Activated CD4-positive, CD25-positive, alpha-beta regulatory T cell treated with anti-CD3 and anti-CD28 coated beads, Interleukin-2, amount 50 U/mL, for 24 hours (primary cell): ENCODE results near the gene ATP13A2.
A peak's percentile ranks its signal among the peaks of the same experiment; 100 is the strongest.
"Not testable (repeated sequence)": the region's sequence is repeated elsewhere in the genome, so short reads cannot be mapped to it uniquely, and the experiment has no call there.

Source experiments
- ATAC-seq, 2 donors: fragments of 150-1000 bp; cut with Tn5 transposase; one replicate each; pipeline ENCODE4 v1.10.0; 2021; ENCODE audit warnings: mild to moderate bottlenecking in 1 of 2, moderate library complexity in 1 of 2

ATP13A2 gene

DNA sequence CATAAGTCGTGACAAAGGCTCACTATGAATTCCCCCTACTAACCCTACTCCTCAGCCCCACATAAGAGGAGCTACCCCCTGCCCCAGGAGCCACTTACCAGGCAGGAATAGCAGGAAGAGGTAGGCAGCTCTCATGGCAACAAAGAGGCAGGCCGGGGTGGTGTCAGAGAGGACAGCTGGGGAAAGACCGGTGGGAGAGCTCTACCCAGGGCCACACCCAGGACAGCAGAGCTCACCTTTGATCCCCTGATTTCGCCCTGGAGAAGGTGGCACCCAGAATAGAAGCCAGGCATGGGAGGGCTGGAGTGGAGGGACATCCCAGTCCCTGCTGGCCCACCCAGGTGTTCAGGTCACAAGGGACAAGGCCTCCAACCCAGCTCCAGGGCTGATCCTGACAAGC is 33.6 kb downstream of the ATP13A2 start:
- no peak for ATAC-seq

DNA sequence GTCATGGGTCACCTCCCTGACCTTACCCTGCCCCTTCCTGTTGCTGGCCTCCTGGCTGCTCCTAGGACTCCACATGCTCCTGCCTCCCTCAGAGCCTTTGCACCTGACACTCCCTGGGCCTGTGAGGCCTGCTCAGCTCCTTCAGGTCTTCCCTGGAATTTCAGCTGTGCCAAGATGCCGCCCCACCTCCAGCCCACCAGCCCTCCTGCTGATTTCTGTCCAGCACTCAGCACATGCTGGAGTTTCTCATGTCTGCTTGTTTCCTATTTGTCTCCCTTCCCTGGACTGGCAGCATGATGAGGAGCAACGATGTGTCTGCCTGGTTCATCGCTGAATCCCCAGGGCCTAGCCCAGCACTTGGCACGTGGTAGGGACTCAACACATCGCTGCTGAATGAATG is 34.4 kb downstream of the ATP13A2 start:
- no peak for ATAC-seq

DNA sequence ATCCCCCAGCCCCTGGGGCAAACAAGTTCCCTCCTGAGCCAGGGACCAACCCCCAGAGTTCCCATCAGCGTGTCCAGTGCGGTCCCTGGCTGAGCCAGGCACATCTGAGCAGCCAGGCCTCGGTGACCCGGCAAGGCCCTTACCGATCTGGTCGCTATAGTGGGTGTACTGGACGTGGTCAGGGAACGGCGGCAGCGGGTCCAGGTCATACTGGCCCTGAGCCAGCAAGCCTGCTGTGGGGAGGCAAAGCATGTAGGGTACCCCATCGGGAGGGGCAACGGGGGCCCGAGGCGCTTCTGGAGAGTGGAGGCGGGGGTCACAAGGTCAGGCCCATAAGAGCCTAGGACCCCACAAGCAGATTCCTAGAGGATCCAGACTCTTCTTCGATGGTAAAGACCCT is 34.8 kb downstream of the ATP13A2 start:
- ATAC-seq: no peak

- no peak for ATAC-seq
Measured at GRCh38 chr1:16975838-16976237, 35.9 kb downstream of the ATP13A2 start.

GRCh38 chr1:16975211-16975610 is 36.5 kb downstream of the ATP13A2 start:
- no peak for ATAC-seq

- no peak for ATAC-seq
Measured at GRCh38 chr1:16973215-16973614, 38.5 kb downstream of the ATP13A2 start.

- no peak for ATAC-seq
Measured at GRCh38 chr1:16972189-16972895, 39.4 kb downstream of the ATP13A2 start.

- no peak for ATAC-seq
Measured at GRCh38 chr1:16971341-16972188, 40.2 kb downstream of the ATP13A2 start.

DNA sequence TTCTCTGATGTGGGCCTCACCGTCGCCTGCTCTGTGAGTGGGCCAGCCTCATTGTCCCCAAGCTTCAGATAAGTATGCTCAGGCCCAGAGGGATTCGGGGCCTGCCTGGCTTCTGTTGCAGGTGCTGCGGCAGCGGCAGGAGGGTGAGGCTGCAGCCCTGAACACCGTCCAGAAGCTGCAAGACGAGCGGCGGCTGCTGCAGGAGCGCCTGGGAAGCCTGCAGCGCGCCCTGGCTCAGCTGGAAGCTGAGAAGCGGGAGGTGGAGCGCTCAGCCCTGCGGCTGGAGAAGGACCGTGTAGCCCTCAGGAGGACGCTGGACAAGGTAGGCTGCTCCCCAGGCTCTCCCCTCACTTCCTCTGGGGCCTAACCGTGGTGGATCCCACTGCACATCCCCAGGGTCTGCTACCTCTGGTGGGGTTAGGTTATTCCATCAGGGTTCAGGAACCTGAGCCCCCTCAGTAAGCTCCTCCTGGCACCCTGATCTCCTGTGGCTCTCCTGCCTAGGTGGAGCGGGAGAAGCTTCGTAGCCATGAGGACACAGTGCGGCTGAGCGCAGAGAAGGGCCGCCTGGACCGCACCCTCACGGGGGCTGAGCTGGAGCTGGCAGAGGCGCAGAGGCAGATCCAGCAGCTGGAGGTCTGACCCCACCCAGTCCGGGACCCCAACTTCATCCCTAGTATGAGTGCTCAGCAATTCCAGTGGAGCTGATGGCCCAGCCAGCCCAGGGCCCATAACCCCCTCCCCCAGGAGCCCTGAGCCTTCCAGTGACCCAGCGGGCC is 41.4 kb downstream of the ATP13A2 start:
- ATAC-seq: no peak

DNA sequence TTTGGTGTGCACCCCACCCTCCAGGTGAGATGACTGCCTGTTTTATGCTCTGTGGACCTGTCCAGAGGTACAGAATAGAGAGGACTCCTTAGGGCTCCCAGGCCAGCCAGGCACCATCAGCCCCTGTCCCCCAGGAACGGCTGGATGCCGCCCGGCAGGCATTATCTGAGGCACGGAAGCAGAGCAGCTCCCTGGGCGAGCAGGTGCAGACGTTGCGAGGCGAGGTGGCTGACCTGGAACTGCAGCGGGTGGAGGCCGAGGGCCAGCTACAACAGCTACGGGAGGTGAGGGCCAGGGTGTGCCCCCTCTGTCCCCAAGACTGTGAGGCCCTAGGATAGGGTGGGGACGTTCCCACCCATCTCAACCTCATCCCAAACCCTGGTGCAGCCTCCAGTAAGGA is 42.1 kb downstream of the ATP13A2 start:
- ATAC-seq: no peak

DNA sequence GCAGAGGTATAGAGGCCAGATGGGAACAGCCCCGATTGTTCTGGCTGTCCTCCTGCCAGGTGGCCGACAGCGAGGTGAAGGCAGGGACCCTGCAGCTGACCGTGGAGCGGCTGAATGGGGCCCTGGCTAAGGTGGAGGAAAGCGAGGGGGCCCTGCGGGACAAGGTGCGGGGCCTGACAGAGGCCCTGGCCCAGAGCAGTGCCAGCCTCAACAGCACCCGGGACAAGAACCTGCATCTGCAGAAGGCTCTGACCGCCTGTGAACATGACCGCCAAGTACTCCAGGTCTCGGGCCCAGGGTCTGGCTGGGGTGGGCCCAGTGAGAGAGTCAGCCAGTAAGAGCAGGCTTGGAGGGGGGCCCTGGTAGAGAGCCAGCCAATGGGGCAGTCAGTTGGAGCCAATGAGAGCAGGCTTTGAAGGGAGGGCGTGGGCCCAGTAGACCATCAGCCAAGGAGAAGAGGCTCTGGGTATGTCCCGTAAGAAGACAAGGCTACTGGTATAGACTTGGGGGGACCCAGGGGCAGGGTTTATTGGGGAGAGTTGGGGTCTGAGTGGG is 42.6 kb downstream of the ATP13A2 start:
- no peak for ATAC-seq

GRCh38 chr1:16968372-16968771 is 43.4 kb downstream of the ATP13A2 start:
- ATAC-seq: no peak

- ATAC-seq: no peak
Measured at GRCh38 chr1:16967962-16968361, 43.8 kb downstream of the ATP13A2 start.

- ATAC-seq: no peak
Measured at GRCh38 chr1:16967095-16967575, 44.6 kb downstream of the ATP13A2 start.

GRCh38 chr1:16966282-16966681 is 45.4 kb downstream of the ATP13A2 start:
- ATAC-seq: no peak

- ATAC-seq: no peak
Measured at GRCh38 chr1:16965486-16966067, 46.2 kb downstream of the ATP13A2 start.

GRCh38 chr1:16964169-16964568 is 47.6 kb downstream of the ATP13A2 start:
- not testable (repeated sequence) for ATAC-seq

DNA sequence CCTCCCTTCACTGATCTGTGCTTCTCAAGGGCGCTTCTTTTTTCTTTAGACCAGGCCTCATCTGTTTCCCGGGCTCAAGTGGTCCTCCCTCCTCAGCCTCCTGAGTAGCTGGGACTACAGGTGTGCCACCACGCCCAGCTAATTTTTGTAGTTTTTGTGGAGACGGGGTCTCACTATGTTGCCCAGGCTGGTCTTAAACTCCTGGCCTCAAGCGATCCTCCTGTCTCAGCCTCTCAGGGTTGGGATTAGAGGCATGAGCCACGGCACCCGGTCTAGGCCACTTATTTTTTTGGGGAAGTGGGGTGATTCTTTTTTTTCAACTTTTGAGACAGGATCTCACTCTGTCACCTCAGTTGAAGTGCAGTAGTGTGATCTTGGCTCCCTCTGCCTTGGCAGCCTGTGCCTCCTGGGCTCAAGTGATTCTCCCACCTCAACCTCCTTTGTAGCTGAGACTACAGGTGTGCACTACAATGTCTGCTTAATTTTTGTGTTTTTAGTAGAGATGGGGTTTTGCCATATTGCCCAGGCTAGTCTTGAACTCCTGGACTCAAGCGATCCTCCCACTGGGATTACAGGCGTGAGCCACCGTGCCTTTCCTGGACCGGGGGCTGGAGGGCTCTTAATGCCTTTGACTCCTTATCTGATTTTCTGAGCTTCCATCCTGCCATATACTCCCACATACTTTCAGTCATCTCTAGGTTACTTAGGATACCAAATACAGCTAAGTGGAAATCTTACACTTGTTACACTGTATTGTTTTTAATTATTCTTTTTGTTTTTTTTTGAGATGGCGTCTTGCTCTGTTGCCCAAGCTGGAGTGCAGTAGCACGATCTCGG is 50.2 kb downstream of the ATP13A2 start:
- no peak for ATAC-seq

DNA sequence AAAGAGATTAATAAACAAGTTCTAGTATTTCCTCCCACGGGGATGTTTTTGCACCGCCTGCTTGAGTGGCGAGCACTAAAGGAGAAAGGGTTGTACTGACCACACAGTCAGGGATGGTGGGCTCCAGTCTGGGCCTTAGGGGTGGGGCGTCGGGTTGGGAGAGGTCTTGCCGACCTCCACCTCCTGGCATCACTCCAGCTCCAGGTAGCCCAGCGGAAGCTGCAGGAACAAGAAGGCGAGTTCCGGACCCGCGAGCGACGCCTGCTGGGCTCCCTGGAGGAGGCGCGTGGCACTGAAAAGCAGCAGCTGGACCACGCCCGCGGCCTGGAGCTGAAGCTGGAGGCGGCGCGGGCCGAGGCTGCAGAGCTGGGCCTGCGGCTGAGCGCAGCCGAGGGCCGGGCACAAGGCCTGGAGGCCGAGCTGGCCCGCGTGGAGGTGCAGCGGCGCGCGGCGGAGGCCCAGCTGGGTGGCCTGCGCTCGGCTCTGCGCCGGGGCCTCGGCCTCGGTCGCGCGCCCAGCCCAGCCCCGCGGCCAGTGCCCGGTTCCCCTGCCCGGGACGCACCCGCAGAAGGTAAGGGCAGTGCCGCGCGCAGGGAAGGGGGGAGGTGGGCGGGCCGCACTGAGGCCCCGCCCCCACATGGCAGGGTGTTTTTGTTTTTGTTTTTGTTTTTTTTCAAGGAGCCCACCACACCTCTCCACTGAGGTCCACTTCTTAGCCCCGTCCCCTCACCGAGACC is 51.0 kb downstream of the ATP13A2 start:
- peak; percentile 89 to 93 for ATAC-seq

GRCh38 chr1:16958475-16958874 is 53.3 kb downstream of the ATP13A2 start:
- no peak for ATAC-seq

GRCh38 chr1:16957731-16958130 is 54.0 kb downstream of the ATP13A2 start:
- no peak for ATAC-seq
